DOHH2 (cell line): ENCODE data around the gene TMEM190.

ENCODE experiments used
- EZH2phosphoT487 ChIP-seq: fragments of 200-600 bp; sonication (generic); IDR thresholded peaks from 2 replicates; pipeline ENCODE4 v1.6.1; 2017; ENCODE audit warnings: borderline replicate concordance, mild to moderate bottlenecking, antibody characterized with exemption, low read length, moderate library complexity, mixed read lengths
- TF ChIP-seq, protein P1 (sequence below): fragments of 200-600 bp; sonication (generic); IDR thresholded peaks from one replicate; pipeline ENCODE4 v1.5.1; 2014; ENCODE audit warnings: antibody characterized with exemption, mild to moderate bottlenecking, low read depth, low read length; ENCODE audit not compliant: poor library complexity, severe bottlenecking

DNA sequence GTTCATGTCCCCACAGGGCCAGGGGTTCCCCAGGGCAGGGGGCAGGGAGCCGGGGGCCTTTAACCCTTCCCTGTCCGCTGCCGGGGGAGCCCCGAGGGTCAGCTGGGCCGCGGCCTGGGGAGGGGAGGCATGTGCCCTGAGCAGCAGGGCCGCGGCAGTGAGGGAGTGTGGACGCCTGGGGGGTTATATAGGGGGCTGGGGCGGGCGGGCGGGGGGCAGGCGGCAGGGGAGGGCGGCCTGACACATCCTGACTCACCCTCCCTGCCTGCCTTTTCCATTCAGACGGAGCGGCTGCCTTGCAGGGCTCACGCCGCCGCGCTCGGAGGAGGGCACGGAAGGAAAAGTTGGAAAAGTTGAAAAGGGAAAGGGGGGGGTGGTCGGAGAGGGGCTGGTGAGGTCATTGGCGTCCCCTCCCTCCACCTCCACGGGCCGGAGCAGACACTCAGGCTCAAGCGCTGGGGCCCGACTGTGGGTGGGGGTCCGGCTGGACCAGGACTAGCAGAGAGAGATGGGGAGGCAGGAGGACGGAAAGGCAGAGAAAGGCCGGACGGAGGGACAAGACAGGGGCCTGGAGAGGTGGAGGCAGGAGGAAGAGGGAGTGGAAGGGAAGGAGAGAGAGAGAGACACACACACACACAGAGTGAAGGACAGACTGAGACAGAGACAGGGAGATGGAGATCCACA is 6.2 kb upstream of the TMEM190 start, which contains the start of gene IL11:
- TF ChIP-seq, protein P1, sequence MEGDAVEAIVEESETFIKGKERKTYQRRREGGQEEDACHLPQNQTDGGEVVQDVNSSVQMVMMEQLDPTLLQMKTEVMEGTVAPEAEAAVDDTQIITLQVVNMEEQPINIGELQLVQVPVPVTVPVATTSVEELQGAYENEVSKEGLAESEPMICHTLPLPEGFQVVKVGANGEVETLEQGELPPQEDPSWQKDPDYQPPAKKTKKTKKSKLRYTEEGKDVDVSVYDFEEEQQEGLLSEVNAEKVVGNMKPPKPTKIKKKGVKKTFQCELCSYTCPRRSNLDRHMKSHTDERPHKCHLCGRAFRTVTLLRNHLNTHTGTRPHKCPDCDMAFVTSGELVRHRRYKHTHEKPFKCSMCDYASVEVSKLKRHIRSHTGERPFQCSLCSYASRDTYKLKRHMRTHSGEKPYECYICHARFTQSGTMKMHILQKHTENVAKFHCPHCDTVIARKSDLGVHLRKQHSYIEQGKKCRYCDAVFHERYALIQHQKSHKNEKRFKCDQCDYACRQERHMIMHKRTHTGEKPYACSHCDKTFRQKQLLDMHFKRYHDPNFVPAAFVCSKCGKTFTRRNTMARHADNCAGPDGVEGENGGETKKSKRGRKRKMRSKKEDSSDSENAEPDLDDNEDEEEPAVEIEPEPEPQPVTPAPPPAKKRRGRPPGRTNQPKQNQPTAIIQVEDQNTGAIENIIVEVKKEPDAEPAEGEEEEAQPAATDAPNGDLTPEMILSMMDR = no peak
- TF ChIP-seq EZH2phosphoT487 = no peak
